NCI-H1694 treated with DMSO at 0.1 percent for 48 hours (cell line): ENCODE measurements around the gene DOLK.

Source experiments
- DNase-seq: peaks from one replicate; lab custom pipeline; 2025; lab: John Stamatoyannopoulos, UW

The DOLK gene

DNA sequence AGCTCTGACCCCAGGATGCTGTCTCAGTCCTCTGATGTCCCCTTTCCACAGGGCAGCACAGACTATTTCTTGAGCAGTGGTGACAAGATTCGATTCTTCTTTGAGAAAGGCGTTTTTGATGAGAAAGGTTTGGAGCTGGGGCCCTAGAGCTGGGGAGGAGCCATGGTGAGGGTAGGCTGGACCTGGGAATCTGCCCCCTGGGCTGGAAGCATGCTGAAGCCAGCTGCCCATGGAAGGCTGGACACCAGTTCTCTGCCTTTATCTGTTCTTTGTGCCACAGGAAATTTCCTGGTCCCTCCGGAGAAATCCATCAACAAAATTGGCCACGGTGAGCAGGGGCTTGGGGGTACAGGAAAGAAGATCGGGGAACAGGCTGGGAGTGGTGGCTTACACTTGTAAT lies 13.7 kb downstream of the DOLK start:
- DNase-seq = no peak

DNA sequence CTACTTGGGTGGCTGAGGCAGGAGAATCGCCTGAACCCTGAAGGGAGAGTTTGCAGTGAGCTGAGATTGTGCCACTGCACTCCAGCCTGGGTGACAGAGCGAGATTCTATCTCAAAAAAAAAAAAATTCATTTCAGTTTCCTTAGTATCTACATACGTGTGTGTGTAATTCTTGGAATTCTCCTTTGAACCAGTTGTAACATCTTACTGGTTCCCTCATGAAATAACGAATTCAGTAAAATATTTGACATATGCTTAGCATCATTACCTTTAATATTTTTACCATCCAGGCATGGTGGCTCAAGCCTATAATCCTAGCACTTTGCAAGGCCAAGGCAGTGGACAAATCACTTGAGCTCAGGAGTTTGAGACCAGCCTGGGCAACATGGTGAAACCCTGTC lies 17.8 kb downstream of the DOLK start:
- no peak for DNase-seq

DNA sequence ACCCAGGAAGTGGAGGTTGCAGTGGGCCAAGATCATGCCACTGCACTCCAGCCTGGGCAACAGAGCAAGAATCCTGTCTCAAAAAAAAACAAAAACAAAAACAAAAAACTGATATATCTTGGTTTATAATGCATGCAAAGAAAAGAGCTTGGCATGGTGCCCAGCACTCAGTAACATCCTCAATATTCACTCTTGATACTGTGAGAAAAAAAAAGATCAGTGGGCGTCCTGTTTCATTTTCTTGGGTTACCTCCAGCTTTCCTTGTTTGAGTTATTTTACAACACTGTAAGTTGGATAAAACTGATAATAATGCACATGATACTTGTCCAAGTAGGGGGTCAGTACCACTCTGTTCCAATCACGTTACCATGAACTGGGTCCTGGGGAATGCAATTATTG lies 18.8 kb downstream of the DOLK start:
- DNase-seq = no peak

DNA sequence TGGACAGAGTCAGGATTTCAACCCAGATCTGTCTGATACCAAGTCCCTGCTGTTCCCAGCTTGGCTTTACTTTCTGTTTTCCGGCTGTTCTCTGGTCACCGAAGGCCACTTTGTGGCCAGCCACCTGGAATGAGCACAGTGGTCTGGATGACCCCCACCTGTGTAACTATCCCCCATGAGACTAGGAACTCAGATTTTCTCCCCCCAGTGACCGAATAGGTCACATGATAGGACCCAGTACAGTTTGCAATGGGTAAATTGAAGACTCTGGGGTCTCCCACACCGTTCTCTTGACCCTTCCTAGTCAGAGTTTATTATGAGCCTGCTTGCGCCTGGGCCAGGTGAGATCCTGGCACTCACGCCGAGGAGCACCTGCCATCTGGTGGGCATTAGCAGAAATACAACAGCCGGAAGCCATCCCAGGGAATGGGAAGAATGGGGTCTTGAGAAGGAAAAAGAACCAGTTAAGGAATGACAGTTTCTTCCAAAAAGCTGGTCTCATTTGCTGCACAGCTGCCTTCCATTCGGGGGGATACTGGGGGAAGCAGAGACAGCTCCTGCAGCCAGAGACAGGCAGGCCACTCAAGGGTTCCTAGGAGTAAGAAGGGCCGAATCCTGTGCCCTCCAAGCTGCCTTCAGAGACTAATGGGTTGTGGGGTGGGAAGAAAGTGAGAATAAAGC lies 19.5 kb downstream of the DOLK start:
- DNase-seq = peak; percentile 39

DNA sequence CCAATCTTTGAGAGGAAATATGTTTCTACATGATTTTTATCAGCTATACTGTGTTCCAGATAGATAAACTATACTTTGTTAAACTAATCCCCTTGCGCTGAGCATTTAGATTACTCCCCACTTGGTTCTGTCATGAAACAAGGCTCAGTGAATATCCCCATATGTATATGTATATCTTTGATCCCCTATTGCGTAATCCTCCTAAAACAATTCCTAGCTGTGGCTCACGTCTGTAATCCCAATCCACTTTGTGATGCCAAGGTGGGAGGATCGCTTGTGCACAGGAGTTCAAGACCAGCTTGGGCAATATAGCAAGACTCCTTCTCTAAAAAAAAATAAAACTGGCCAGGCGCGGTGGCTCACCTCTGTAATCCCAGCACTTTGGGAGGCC lies 23.9 kb downstream of the DOLK start:
- no peak for DNase-seq

DNA sequence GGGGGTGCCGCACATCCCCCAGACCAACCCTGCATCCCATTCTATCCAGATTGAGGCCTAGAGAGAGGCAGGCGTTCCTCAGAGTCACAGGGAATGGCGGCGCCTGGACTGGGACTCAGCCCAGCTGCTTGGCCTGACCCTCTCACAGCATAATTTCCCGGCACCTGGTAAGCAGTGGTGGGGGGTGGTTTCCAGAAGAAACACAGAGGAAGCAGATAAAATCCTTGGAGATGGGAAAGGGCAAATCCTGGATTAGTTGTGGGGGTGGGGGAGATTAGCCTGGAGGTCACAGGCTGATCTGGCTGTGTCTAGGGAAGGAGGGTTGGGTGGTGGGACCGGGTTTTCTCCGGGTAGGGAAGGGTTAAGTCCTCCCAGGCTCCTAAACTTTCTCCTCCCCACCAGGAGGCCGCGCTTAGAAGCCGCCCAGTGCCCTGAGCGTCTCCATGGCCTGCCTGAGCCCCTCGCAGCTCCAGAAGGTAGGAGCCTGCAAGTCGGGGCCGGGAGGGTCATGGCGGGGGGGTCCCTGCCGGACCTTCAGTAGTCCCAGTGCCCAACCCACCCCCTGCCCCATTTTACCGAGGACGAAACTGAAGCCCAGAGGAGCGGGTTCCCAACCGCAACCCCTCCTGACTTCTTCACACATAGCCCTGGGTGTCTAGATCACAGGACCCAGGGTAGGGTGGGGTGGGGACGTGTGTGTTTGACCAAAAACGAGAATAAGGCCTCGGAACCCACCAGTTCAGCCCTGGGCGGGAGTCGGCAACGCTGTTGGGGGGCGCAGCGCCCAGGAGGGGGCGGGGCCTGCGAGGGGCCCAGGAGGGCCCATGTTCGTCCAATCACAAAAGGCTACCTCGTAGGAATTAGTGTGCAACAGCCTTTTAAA lies 25.3 kb downstream of the DOLK start:
- no peak for DNase-seq

DNA sequence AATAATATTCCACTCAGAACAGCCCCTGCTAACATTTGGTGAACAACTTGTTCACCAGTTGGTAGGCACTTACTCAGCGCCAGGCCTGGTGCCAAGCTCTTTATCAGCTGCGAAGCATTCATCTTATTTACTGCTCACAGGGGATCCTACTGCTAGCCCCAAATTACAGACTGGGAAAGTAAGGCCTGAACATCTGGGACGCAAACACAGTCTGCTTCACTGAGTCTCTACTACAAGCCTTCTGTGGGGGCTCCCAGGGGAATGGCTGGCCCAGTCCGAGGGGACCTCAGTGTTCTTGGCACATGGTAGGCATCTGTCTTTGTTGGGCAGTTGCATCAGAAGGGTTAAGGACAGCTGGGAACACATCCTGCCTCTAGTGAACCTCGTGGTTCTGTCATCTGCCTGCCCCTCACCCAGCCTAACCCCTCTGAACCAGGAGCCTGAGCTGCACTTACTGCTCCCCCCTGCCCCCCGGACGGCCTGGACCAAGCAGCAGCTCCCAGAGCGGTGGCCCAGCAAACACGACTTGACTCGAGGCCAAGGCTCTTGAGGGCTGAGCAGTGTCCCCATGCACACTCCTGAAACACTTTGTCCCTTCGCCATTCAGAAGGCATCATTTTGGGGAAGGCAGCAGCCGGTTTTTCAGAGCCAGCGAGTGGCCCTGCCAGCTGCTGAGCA lies 26.9 kb downstream of the DOLK start, which contains the start of gene PHYHD1:
TSS of gene PHYHD1 (plus strand) at position 602 of the 678 bp plus-strand sequence. CDS start 1,342 bp downstream, outside the sequence.
- DNase-seq = peak; percentile 95

DNA sequence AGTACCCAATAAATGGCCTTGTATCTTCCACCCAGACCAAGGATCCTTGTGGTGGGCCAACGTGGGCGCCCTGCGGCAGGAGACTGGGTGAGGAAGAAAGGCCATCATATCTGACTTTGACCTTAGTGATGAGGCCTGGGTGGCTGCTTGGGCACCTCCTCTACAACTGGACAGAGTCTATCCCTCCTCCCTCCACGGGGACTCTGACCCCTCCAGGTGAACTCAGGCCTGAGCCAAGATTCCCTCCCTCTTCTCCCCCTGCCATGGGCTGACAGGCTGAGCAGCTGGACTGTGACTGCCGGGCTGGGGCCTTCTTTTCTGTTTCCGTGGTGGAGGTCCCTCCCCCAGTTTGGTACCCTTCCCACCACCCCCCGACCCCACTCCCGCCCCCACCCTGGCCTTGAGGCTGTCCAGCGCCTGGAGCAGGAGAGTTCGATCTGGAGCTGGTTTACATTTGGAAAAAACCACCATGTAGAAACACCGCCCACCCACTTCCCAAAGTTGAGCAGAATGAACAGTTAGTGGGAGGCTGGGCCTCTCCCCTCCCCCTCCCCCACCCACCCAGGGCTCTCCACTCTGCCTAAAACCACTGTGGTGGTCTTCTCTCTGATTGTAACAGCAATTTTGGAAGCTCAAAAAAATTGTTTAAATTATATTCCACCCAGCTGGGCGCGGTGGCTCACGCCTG lies 27.9 kb downstream of the DOLK start:
- no peak for DNase-seq

DNA sequence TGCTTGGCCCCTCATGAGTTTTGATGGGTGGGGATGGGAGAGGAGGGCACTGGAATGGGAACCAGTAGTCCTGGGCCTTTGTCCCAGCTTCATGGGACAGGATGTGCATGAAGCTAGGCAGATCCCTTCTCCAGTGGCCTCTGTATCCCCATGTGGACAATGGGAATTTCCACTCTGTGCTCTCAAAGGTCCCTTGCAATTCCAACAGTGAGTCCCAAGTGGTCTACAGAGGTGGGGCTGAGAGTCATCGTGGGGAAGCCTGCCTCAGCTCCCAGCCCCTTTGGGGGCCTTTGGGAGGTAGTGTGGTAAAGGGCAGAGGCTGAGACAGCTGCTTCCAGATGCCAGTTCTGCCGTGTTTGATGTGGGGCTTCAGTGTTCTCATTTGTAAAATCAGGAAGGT lies 28.5 kb downstream of the DOLK start:
- no peak for DNase-seq

DNA sequence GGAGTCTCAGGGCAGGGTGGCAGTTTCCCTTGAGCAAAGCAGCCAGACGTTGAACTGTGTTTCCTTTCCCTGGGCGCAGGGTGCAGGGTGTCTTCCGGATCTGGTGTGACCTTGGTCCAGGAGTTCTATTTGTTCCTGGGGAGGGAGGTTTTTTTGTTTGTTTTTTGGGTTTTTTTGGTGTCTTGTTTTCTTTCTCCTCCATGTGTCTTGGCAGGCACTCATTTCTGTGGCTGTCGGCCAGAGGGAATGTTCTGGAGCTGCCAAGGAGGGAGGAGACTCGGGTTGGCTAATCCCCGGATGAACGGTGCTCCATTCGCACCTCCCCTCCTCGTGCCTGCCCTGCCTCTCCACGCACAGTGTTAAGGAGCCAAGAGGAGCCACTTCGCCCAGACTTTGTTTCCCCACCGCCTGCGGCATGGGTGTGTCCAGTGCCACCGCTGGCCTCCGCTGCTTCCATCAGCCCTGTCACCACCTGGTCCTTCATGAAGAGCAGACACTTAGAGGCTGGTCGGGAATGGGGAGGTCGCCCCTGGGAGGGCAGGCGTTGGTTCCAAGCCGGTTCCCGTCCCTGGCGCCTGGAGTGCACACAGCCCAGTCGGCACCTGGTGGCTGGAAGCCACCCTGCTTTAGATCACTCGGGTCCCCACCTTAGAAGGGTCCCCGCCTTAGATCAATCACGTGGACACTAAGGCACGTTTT lies 30.1 kb downstream of the DOLK start:
- DNase-seq = no peak

DNA sequence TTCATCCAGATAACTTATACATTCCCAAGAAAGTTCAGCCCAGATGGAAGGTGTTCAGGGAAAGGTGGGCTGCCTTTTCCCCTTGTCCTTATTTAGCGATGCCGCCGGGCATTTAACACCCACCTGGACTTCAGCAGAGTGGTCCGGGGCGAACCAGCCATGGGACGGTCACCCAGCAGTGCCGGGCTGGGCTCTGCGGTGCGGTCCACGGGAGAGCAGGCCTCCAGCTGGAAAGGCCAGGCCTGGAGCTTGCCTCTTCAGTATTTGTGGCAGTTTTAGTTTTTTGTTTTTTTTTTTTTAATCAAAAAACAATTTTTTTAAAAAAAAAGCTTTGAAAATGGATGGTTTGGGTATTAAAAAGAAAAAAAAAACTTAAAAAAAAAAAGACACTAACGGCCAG lies 30.7 kb downstream of the DOLK start:
- no peak for DNase-seq

DNA sequence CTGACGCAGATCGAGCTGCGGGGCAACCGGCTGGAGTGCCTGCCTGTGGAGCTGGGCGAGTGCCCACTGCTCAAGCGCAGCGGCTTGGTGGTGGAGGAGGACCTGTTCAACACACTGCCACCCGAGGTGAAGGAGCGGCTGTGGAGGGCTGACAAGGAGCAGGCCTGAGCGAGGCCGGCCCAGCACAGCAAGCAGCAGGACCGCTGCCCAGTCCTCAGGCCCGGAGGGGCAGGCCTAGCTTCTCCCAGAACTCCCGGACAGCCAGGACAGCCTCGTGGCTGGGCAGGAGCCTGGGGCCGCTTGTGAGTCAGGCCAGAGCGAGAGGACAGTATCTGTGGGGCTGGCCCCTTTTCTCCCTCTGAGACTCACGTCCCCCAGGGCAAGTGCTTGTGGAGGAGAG lies 31.2 kb downstream of the DOLK start:
- no peak for DNase-seq

DNA sequence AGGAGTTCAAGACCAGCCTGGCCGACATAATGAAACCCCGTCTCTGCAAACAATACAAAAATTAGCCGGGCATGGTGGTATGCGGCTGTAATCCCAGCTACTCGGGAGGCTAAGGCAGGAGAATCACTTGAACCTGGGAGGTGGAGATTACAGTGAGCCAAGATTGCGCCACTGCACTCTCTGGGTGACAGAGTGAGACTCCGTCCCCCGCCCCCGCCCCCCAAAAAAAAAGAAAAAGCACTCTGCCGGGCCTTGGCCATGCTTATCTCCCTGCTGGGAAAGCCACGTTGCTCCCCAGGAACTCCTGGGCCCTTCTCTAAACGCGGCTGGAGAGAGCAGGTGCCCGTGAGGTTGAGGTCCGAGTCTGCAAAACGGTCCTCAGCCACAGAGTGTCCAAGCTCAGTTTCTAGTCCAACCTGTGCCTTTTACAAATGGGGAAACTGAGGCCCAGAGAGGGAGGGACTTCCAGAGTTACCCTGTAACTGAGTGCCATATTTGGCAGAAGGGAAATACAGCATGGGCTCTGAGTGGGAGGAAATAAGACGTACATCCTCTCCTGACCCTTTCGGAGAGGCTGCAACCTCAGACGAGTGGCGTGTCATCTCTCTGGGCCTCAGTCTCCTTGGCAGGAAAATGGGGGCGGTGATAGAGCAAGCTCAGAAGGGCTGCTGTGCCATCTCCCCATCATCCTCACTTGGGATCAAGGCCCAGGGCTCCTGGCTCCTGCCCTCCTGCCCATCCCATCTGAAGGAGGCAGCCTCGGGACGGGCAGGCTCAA lies 33.2 kb downstream of the DOLK start:
- DNase-seq = no peak

DNA sequence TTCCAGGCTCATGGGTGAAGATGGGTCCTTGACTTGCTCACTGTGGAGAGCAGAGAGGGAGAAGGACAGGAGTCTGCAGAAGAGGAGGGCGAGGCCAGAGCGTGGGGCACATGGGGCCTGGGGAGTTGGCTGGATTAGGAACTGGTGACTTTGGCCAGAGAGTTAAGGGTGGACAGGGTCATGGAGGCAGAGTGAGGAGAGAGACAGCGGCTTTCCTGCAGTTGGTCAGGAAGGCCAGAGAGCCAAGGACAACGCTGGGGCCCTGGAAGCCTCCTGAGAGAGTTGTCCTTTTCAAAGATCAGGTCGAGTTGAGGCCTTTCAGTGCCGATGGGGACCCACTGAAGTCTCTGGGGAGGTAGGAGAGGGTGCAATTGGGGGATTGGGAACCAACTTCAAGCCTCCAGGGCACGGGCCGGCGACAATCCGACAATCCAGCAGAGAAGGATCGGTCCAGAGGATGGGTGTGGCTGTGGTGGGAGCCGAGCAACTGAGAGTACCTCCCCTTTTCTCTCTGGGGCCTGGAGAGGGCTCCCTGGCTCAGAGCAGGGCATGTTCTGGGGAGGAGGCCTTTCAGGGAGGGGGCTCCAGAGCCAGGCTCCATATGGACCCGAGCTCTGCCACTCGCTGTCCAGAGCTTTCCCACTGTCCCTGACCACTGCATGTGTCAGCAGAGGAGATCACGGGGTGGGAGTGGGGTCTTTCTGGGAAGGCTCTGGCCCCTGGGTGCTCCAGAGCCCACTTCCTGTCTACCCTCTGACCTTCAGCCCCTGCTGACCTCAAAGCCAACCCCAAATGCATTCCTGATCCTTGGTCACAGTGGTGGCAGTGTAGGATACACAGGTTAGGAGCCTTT lies 34.1 kb downstream of the DOLK start:
- no peak for DNase-seq

DNA sequence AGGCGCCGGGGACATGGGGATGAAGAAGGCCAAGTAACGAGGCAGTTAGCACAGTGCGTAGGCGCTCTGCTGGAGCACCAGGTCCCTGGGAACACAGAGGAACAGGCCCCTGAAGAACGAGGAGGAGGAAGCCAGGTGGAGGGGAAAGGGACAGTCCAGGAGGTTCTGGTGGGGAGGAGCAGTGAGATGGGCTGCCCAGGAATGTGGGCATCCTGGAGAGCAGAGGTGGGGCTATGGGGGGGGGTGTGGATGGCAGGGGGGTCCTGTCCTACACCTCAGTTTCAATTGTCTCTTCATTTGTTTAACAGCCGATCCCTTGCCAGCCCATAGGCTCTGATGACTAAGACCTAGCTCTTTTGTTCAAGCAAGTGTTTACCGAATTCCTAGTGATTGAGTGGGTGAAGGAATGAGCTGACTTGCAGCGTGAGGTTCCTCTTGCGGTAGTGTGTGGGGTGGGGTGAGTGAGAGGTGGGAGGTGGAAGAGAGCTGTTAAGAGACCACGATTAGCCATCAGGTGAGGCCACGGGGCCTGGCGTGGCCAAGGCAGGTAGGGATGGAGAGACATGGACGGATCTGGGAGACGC lies 35.0 kb downstream of the DOLK start:
- DNase-seq = no peak

DNA sequence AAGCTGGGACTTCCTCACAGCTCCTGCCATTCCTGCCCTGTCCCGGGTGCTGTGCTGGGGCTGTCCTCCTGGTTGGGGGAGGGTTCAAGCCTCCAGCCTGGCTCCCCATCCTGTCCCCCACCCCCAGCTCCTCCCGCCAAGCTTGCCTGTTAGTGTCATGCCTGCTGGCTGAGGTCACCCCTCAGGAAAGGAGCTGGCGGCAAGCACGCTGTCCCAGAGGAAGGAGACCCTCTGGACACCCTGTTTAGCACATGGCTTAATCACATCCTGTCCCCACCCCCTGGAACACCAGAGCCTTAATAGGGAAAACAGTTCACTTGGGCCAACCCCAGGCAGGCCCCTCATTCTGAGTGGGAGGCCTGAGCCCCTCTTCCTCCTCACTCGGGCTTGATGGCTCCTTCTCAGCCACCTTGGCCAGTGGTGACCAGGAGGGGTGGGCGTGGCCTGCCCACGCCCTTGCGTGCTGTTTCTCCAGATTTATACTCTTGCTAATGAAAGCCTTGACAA lies 35.8 kb downstream of the DOLK start:
- no peak for DNase-seq

DNA sequence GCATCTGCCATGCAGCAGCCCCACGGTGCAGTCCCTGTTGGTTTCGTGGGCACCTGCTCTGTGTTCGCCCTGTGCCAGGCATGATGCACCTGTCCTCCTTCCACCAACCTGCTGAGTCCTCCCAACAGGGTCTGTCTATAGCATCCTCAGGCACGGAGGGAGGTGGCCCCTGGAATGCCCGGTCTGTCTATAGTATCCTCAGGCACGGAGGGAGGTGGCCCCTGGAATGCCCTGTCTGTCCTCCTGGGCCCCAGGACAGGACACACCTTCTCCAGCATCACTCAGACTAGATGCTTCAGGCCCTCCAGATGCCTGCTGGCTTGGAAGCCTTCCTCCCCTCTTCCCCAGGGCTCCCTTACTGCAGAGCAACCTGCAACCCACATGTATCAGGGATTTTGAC lies 36.5 kb downstream of the DOLK start:
- DNase-seq = no peak

DNA sequence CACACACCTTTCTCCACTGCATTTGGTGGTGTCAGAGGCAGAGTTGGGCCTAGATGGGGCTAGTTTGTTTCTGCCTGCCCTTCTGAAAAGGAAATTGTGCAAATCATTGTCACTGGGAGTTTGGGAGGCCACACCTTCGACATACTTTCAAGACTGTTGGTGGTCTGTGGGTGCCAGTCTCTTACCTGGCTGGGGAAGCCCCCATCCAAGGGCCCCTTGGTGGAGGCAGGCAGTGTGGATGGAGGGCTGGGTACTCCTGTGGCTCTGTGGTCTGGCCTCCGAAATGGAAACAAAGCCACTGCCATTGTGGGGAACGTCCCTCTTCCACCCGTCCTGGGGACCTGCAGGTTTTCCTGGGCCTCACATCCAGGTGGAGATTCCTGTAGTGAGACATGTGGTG lies 37.5 kb downstream of the DOLK start:
- no peak for DNase-seq

DNA sequence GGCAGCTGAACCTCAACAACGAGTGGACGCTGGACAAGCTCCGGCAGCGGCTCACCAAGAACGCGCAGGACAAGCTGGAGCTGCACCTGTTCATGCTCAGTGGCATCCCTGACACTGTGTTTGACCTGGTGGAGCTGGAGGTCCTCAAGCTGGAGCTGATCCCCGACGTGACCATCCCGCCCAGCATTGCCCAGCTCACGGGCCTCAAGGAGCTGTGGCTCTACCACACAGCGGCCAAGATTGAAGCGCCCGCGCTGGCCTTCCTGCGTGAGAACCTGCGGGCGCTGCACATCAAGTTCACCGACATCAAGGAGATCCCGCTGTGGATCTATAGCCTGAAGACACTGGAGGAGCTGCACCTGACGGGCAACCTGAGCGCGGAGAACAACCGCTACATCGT lies 39.0 kb downstream of the DOLK start:
- no peak for DNase-seq
